NCI-H2227 (cell line): ENCODE results near the gene PACS2.

Source experiments
- DNase-seq: peaks from one replicate; lab custom pipeline; 2025; ENCODE audit not compliant: unreplicated experiment; lab: John Stamatoyannopoulos, UW

The PACS2 gene

GRCh38 chr14:105366386-105367074, 52.0 kb downstream of the PACS2 start:
- DNase-seq: no peak

- DNase-seq: no peak
Measured at GRCh38 chr14:105367116-105368031, 52.8 kb downstream of the PACS2 start.

GRCh38 chr14:105368032-105368417, 53.5 kb downstream of the PACS2 start:
- DNase-seq: no peak

- DNase-seq: no peak
Measured at GRCh38 chr14:105368426-105368825, 53.9 kb downstream of the PACS2 start.

GRCh38 chr14:105368910-105369652, 54.5 kb downstream of the PACS2 start:
- no peak for DNase-seq

- no peak for DNase-seq
Measured at GRCh38 chr14:105369653-105370040, 55.1 kb downstream of the PACS2 start.

- no peak for DNase-seq
Measured at GRCh38 chr14:105374389-105374788, 59.8 kb downstream of the PACS2 start.

- no peak for DNase-seq
Measured at GRCh38 chr14:105375635-105376057, 61.1 kb downstream of the PACS2 start.

GRCh38 chr14:105376521-105377440, 62.2 kb downstream of the PACS2 start:
- no peak for DNase-seq

GRCh38 chr14:105377555-105378182, 63.1 kb downstream of the PACS2 start:
- DNase-seq: no peak

- no peak for DNase-seq
Measured at GRCh38 chr14:105378199-105378598, 63.7 kb downstream of the PACS2 start.

GRCh38 chr14:105378873-105379685, 64.5 kb downstream of the PACS2 start:
- DNase-seq: no peak

GRCh38 chr14:105379946-105380345, 65.4 kb downstream of the PACS2 start:
- DNase-seq: no peak

GRCh38 chr14:105380756-105381155, 66.2 kb downstream of the PACS2 start:
- DNase-seq: no peak

- DNase-seq: no peak
Measured at GRCh38 chr14:105381446-105382342, 67.1 kb downstream of the PACS2 start.

- no peak for DNase-seq
Measured at GRCh38 chr14:105382343-105383082, 68.0 kb downstream of the PACS2 start.

- no peak for DNase-seq
Measured at GRCh38 chr14:105383083-105383730, 68.7 kb downstream of the PACS2 start.
